IPS-15b (cell line): ENCODE measurements around the gene ENO2.

ENCODE experiments used
- H3K27me3 ChIP-seq: one replicate; pipeline ENCODE4 v1.6.1; 2013; ENCODE audit warnings: low read length; ENCODE audit not compliant: control insufficient read depth, insufficient read depth
- H3K36me3 ChIP-seq: one replicate; pipeline ENCODE4 v1.6.1; 2013; ENCODE audit warnings: low read length; ENCODE audit not compliant: control insufficient read depth, insufficient read depth
- H3K4me1 ChIP-seq: one replicate; pipeline ENCODE4 v1.6.1; 2013; ENCODE audit warnings: mild to moderate bottlenecking, low read length; ENCODE audit not compliant: control insufficient read depth, insufficient read depth
- H3K4me3 ChIP-seq: one replicate; pipeline ENCODE4 v1.5.1; 2013; ENCODE audit warnings: low read depth, low read length
- H3K9ac ChIP-seq: one replicate; pipeline ENCODE4 v1.6.1; 2013; ENCODE audit warnings: low read depth, mild to moderate bottlenecking, low read length
- H3K9me3 ChIP-seq: one replicate; pipeline ENCODE4 v1.6.1; 2013; ENCODE audit warnings: mild to moderate bottlenecking, low read length; ENCODE audit not compliant: control insufficient read depth, insufficient read depth

ENO2 gene

GRCh38 chr12:6919588-6919987 is 5.2 kb downstream of the ENO2 start:
- peaks cover 55% of the 10 kb centered on the region for H3K36me3 ChIP-seq
- no peaks in the 10 kb centered on the region for H3K9me3 ChIP-seq
- no peak overlapping the region for H3K9ac ChIP-seq
- no peak overlapping the region for H3K4me3 ChIP-seq
- H3K27me3 ChIP-seq: no peaks in the 10 kb centered on the region
- peaks cover 9% of the 10 kb centered on the region for H3K4me1 ChIP-seq

GRCh38 chr12:6921539-6921938 is 7.2 kb downstream of the ENO2 start:
- H3K4me3 ChIP-seq: no peak overlapping the region
- H3K9me3 ChIP-seq: no peaks in the 10 kb centered on the region
- peaks cover 47% of the 10 kb centered on the region for H3K36me3 ChIP-seq

GRCh38 chr12:6921996-6922946 is 7.9 kb downstream of the ENO2 start:
- Histone ChIP-seq H3K4me1 (peaks cover 16% of the 10 kb centered on the region), H3K9ac (no peak overlapping the region), H3K36me3 (peaks cover 40% of the 10 kb centered on the region), H3K4me3 (no peak overlapping the region), H3K27me3 (no peaks in the 10 kb centered on the region), H3K9me3 (no peaks in the 10 kb centered on the region)

More at GRCh38 chr12:6921539-6921938, 7.2 kb downstream of the ENO2 start:
- H3K4me1 ChIP-seq: peaks cover 21% of the 10 kb centered on the region
- no peaks in the 10 kb centered on the region for H3K27me3 ChIP-seq
- H3K9ac ChIP-seq: no peak overlapping the region

- Histone ChIP-seq H3K4me3 (no peak overlapping the region), H3K36me3 (peaks cover 31% of the 10 kb centered on the region), H3K9me3 (no peaks in the 10 kb centered on the region), H3K9ac (no peak overlapping the region), H3K27me3 (no peaks in the 10 kb centered on the region), H3K4me1 (peaks cover 16% of the 10 kb centered on the region)
Measured at GRCh38 chr12:6923003-6923732, 8.8 kb downstream of the ENO2 start.

GRCh38 chr12:6923851-6924250 is 9.5 kb downstream of the ENO2 start:
- H3K36me3 ChIP-seq: peaks cover 30% of the 10 kb centered on the region
- no peak overlapping the region for H3K9ac ChIP-seq
- no peaks in the 10 kb centered on the region for H3K9me3 ChIP-seq
- H3K4me1 ChIP-seq: peaks cover 16% of the 10 kb centered on the region
- no peak overlapping the region for H3K4me3 ChIP-seq
- no peaks in the 10 kb centered on the region for H3K27me3 ChIP-seq

GRCh38 chr12:6925239-6925539 is 10.8 kb downstream of the ENO2 start:
- no peaks in the 10 kb centered on the region for H3K27me3 ChIP-seq
- peak overlapping the region; percentile 62 for H3K4me3 ChIP-seq
- no peaks in the 10 kb centered on the region for H3K9me3 ChIP-seq
- no peak overlapping the region for H3K9ac ChIP-seq
- H3K36me3 ChIP-seq: peaks cover 22% of the 10 kb centered on the region
- H3K4me1 ChIP-seq: peaks cover 26% of the 10 kb centered on the region

GRCh38 chr12:6925540-6926279 is 11.3 kb downstream of the ENO2 start:
- Histone ChIP-seq H3K9ac (peak overlapping the region; percentile 66), H3K36me3 (peaks cover 22% of the 10 kb centered on the region), H3K9me3 (no peaks in the 10 kb centered on the region), H3K4me3 (peak overlapping the region; percentile 62), H3K4me1 (peaks cover 26% of the 10 kb centered on the region), H3K27me3 (no peaks in the 10 kb centered on the region)

GRCh38 chr12:6927379-6928021 is 13.1 kb downstream of the ENO2 start, which contains the start of gene ATN1:
Gene ATN1, plus strand, starts transcription at chr12:6927959. Its CDS starts 6,043 bp downstream, at chr12:6934002.
- Histone ChIP-seq H3K9me3 (no peaks in the 10 kb centered on the region), H3K9ac (peak within 1 kb of the TSS; percentile 74), H3K4me3 (peak within 1 kb of the TSS; percentile 86), H3K27me3 (no peaks in the 10 kb centered on the region), H3K36me3 (peaks cover 9% of the 10 kb centered on the region), H3K4me1 (peaks cover 26% of the 10 kb centered on the region)

- peak overlapping the region; percentile 86 for H3K4me3 ChIP-seq
- H3K4me1 ChIP-seq: peaks cover 26% of the 10 kb centered on the region
- H3K9ac ChIP-seq: peak overlapping the region; percentile 74
- H3K9me3 ChIP-seq: no peaks in the 10 kb centered on the region
- H3K36me3 ChIP-seq: peaks cover 4% of the 10 kb centered on the region
- H3K27me3 ChIP-seq: no peaks in the 10 kb centered on the region
Measured at GRCh38 chr12:6928022-6928702, 13.8 kb downstream of the ENO2 start.

- Histone ChIP-seq H3K4me1 (peaks cover 26% of the 10 kb centered on the region), H3K4me3 (peak overlapping the region; percentile 86), H3K9ac (peak overlapping the region; percentile 74), H3K27me3 (no peaks in the 10 kb centered on the region), H3K36me3 (peaks cover 6% of the 10 kb centered on the region), H3K9me3 (no peaks in the 10 kb centered on the region)
Measured at GRCh38 chr12:6928703-6929407, 14.5 kb downstream of the ENO2 start.
